Upper lobe of right lung (tissue), 1 donor: ENCODE results near the gene OGFOD3. TPM values are rescaled to one million over a fixed set of nuclear protein-coding genes. Genes with fewer than 3 reads are reported as not detected.

Experiments used
- ATAC-seq: fragments of 200-7000 bp; cut with Tn5 transposase; one replicate; pipeline ENCODE4 v1.9.1; 2020; ENCODE audit warnings: mild to moderate bottlenecking, moderate library complexity
- DNase-seq: peaks from one replicate; pipeline ENCODE4 v3.0.0-alpha.2; 2020
- H3K27ac ChIP-seq: fragments of 200-600 bp; one replicate; pipeline ENCODE4 v1.8.0; 2022
- H3K27me3 ChIP-seq: fragments of 200-600 bp; one replicate; pipeline ENCODE4 v1.8.0; 2022; ENCODE audit warnings: mild to moderate bottlenecking
- H3K36me3 ChIP-seq: fragments of 200-600 bp; one replicate; pipeline ENCODE4 v1.8.0; 2022
- H3K4me1 ChIP-seq: fragments of 200-600 bp; one replicate; pipeline ENCODE4 v1.8.0; 2022
- H3K4me3 ChIP-seq: fragments of 200-600 bp; one replicate; pipeline ENCODE4 v1.8.0; 2022; ENCODE audit warnings: mild to moderate bottlenecking
- H3K9me3 ChIP-seq: fragments of 200-600 bp; one replicate; pipeline ENCODE4 v1.8.0; 2022
- intact Hi-C: fragments of 100-400 bp; cut with DNase I; formaldehyde crosslinking; loops from one replicate; pipeline ENCODE4 v1.11.0; 2022
- total RNA-seq: library from RNA; stranded (reverse); fragmentation: NEBNext Ultra II Directional; extraction: Animal tissue kit (Norgen Biotek cat#: 25700); gene quantifications from one replicate; pipeline ENCODE4 v1.2.1, GENCODE V29; 2021
- TF ChIP-seq, protein P1 (sequence below): fragments of 200-600 bp; IDR thresholded peaks from one replicate; pipeline ENCODE4 v1.8.0; 2022; ENCODE audit warnings: antibody characterized with exemption
- donor health status: DM: no; HTN: yes; CAD: no; lungs with severe emphysema.

The OGFOD3 gene
- total RNA-seq, 1 donor from 2014 or later: 32.7 TPM

- Histone ChIP-seq H3K27me3 (no peaks in the 10 kb centered on the region), H3K4me1 (no peaks in the 10 kb centered on the region), H3K9me3 (no peaks in the 10 kb centered on the region), H3K4me3 (no peak overlapping the region), H3K27ac (no peak overlapping the region), H3K36me3 (peaks cover 23% of the 10 kb centered on the region)
- intact Hi-C loops: no loop called here
- TF ChIP-seq, protein P1, sequence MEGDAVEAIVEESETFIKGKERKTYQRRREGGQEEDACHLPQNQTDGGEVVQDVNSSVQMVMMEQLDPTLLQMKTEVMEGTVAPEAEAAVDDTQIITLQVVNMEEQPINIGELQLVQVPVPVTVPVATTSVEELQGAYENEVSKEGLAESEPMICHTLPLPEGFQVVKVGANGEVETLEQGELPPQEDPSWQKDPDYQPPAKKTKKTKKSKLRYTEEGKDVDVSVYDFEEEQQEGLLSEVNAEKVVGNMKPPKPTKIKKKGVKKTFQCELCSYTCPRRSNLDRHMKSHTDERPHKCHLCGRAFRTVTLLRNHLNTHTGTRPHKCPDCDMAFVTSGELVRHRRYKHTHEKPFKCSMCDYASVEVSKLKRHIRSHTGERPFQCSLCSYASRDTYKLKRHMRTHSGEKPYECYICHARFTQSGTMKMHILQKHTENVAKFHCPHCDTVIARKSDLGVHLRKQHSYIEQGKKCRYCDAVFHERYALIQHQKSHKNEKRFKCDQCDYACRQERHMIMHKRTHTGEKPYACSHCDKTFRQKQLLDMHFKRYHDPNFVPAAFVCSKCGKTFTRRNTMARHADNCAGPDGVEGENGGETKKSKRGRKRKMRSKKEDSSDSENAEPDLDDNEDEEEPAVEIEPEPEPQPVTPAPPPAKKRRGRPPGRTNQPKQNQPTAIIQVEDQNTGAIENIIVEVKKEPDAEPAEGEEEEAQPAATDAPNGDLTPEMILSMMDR: no peak
- ATAC-seq (no peak), DNase-seq (no peak)
Observed at GRCh38 chr17:82438401-82439193, 20.2 kb upstream of the OGFOD3 start.

DNA sequence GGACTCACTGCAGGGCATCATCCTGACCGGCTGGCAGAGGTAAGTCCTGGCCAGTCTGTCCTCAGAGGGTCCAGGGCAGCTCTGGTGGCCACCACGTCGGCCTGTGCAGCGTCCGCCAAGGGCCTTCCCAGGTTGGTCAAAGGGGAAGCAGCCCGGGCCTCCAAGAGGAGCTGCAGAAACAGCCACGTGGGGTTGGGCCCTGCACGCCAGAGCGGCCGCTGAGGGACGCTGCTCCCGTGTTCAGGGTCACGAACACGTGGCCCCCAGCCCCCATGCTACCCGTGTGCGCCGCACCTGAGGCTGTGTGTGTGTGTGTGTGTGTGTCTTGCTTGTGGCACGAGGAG lies 18.9 kb upstream of the OGFOD3 start:
- Histone ChIP-seq H3K4me3 (no peak overlapping the region), H3K4me1 (no peaks in the 10 kb centered on the region), H3K9me3 (no peaks in the 10 kb centered on the region), H3K27ac (no peak overlapping the region), H3K36me3 (peaks cover 10% of the 10 kb centered on the region), H3K27me3 (no peaks in the 10 kb centered on the region)
- DNase-seq (no peak), ATAC-seq (no peak)
- TF ChIP-seq, protein P1: no peak
- intact Hi-C loops: no loop called here

DNA sequence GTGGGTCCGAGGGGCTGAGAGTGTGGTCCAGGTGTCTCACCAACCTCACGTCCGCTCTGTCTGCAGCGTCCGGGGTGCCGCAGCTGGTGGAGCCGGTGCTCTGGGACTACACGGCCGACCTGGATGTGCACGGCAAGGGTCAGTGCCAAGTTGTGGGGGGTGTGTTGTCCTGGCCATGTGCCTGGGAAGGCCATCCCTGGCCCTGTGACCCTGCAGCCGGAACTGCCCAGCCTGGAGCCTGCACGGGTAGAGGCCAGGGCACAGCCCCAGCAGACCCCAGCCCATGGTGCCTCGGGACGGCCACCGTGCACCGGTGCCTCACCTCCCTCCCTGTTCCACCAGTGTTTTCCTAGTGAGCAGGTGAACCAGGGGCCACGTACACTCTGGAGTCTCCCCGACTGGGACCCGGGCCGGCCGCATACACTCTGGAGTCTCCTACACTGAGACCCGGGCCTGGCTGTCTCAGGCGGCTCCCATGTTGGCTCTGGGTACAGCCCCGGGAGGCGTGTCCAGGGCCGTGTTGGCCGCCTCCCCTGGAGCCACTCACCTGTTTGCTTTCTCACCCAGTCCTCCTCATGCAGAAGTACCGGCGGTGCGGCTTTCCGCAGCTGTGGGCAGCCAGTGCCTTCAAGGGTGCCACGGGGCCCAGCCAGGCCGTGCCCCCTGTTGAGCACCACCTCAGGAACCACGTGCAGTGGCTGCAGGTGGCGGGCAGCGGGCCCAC lies 18.4 kb upstream of the OGFOD3 start:
- no peak overlapping the region for H3K27ac ChIP-seq
- ATAC-seq (no peak), DNase-seq (no peak)
- no peaks in the 10 kb centered on the region for H3K9me3 ChIP-seq
- intact Hi-C loops: no loop called here
- no peaks in the 10 kb centered on the region for H3K4me1 ChIP-seq
- TF ChIP-seq, protein P1: no peak
- H3K36me3 ChIP-seq: peaks cover 7% of the 10 kb centered on the region
- H3K27me3 ChIP-seq: no peaks in the 10 kb centered on the region
- no peak overlapping the region for H3K4me3 ChIP-seq

GRCh38 chr17:82435601-82436583 lies 17.5 kb upstream of the OGFOD3 start:
- Histone ChIP-seq H3K27me3 (no peaks in the 10 kb centered on the region), H3K36me3 (peaks cover 7% of the 10 kb centered on the region), H3K4me3 (no peak overlapping the region), H3K9me3 (no peaks in the 10 kb centered on the region), H3K27ac (no peak overlapping the region), H3K4me1 (no peaks in the 10 kb centered on the region)
- ATAC-seq (no peak), DNase-seq (no peak)
- TF ChIP-seq, protein P1: no peak
- intact Hi-C loops: no loop called here

GRCh38 chr17:82435103-82435502 lies 16.7 kb upstream of the OGFOD3 start:
- no peaks in the 10 kb centered on the region for H3K4me1 ChIP-seq
- DNase-seq: no peak
- H3K4me3 ChIP-seq: no peak overlapping the region
- no peak for ATAC-seq
- no peaks in the 10 kb centered on the region for H3K9me3 ChIP-seq
- H3K27ac ChIP-seq: no peak overlapping the region
- intact Hi-C loops: no loop called here
- H3K36me3 ChIP-seq: peaks cover 7% of the 10 kb centered on the region
- TF ChIP-seq, protein P1: no peak
- no peaks in the 10 kb centered on the region for H3K27me3 ChIP-seq
